ENCODE results near the gene PXT1. TPM values are rescaled to one million over a fixed set of nuclear protein-coding genes. Genes with fewer than 3 reads are reported as not detected.

Gene PXT1
- total and polyA plus RNA-seq, 9 of the 15 experiments (the other 6 are each of a cell fraction or from before 2014, with no cell fraction given): 0.09 to 0.11 (median 0.10) TPM; not detected in 5

DNA sequence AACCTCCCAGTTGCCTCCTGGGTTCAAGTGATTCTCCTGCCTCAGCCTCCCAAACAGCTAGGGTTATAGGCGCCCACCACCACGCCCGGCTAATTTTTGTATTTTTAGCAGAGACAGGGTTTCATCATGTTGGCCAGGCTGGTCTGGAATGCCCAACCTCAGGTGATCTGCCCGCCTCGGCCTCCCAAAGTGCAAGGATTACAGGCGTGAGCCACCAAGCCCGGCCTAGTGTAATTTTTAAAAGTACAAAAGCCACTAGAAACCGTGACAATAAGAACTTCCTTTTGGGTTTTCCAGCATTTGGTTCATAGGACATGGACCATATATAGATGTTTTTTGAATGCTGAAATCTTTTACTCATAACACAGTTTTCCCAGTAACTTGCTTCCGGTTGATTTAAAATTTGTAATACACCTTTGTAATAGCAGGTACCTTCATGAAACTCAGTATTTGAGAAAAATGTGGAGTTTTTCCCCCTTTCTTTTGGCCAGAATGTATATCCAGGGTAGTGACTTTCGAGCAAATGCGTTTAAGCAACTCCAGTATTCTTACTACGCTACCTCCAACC lies 467 bp downstream of the PXT1 start (continued):
- TF ChIP-seq ARID4B (CRISPR knock-in tag; IDR thresholded peaks at IDR 0.05) (no peak), MAFF (IDR thresholded peaks at IDR 0.05; ENCODE audit: low read length) (no peak), GTF3C2 (IDR thresholded peaks at IDR 0.05; ENCODE audit: borderline replicate concordance, extremely low read depth, insufficient read length) (no peak), ZC3H4 (CRISPR knock-in tag; IDR thresholded peaks at IDR 0.05; ENCODE audit: borderline replicate concordance) (peak; percentile 64; the same call in 1 of the 2 replicates), ZNF347 (CRISPR knock-in tag; IDR thresholded peaks at IDR 0.05; ENCODE audit: low read depth) (no peak), SETDB1 (IDR thresholded peaks at IDR 0.05; ENCODE audit: low read length) (no peak), NBN (IDR thresholded peaks at IDR 0.05; ENCODE audit: low read depth) (0 out of 2 replicates have a peak, but pooled peaks have one; percentile 15), ZBTB7A (IDR thresholded peaks at IDR 0.05; ENCODE audit: borderline replicate concordance, control insufficient read depth, low read depth, low read length) (no peak), KLF10 (CRISPR knock-in tag; IDR thresholded peaks at IDR 0.05) (no peak), TAF1 (IDR thresholded peaks at IDR 0.05; ENCODE audit: control insufficient read depth, extremely low read depth, insufficient read depth, low read length, severe bottlenecking) (no peak), ADNP (tag; IDR thresholded peaks at IDR 0.05) (0 out of 2 replicates have a peak, but pooled peaks have one; percentile 43)
- TF ChIP-seq, protein P1, sequence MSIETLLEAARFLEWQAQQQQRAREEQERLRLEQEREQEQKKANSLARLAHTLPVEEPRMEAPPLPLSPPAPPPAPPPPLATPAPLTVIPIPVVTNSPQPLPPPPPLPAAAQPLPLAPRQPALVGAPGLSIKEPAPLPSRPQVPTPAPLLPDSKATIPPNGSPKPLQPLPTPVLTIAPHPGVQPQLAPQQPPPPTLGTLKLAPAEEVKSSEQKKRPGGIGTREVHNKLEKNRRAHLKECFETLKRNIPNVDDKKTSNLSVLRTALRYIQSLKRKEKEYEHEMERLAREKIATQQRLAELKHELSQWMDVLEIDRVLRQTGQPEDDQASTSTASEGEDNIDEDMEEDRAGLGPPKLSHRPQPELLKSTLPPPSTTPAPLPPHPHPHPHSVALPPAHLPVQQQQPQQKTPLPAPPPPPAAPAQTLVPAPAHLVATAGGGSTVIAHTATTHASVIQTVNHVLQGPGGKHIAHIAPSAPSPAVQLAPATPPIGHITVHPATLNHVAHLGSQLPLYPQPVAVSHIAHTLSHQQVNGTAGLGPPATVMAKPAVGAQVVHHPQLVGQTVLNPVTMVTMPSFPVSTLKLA (conservative IDR thresholded peaks at IDR 0.05): no peak
- TF ChIP-seq, protein P2, sequence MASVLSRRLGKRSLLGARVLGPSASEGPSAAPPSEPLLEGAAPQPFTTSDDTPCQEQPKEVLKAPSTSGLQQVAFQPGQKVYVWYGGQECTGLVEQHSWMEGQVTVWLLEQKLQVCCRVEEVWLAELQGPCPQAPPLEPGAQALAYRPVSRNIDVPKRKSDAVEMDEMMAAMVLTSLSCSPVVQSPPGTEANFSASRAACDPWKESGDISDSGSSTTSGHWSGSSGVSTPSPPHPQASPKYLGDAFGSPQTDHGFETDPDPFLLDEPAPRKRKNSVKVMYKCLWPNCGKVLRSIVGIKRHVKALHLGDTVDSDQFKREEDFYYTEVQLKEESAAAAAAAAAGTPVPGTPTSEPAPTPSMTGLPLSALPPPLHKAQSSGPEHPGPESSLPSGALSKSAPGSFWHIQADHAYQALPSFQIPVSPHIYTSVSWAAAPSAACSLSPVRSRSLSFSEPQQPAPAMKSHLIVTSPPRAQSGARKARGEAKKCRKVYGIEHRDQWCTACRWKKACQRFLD (CRISPR knock-in tag; IDR thresholded peaks at IDR 0.05): no peak
- TF ChIP-seq, protein P3, sequence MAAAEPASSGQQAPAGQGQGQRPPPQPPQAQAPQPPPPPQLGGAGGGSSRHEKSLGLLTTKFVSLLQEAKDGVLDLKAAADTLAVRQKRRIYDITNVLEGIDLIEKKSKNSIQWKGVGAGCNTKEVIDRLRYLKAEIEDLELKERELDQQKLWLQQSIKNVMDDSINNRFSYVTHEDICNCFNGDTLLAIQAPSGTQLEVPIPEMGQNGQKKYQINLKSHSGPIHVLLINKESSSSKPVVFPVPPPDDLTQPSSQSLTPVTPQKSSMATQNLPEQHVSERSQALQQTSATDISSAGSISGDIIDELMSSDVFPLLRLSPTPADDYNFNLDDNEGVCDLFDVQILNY (CRISPR knock-in tag; IDR thresholded peaks at IDR 0.05): no peak
